Peyer's patch (tissue), 4 donors: ENCODE measurements around the gene IFT22.

Source experiments
- CTCF ChIP-seq, 6 experiments: fragments of 450-650 bp in 4 of 6; fragments of 200-600 bp in 2 of 6; sonication (generic) in 1 of 6; IDR thresholded peaks; one replicate each; pipeline ENCODE4 v1.5.1; 2017 to 2019; ENCODE audit warnings: antibody characterized with exemption in 6 of 6, mild to moderate bottlenecking in 3 of 6, moderate library complexity in 1 of 6
- POLR2A ChIP-seq, 2 donors: fragments of 450-650 bp; IDR thresholded peaks; one replicate each; pipeline ENCODE4 v1.5.1; 2017; ENCODE audit warnings: antibody characterized with exemption in 2 of 2, mild to moderate bottlenecking in 2 of 2, moderate library complexity in 2 of 2

DNA sequence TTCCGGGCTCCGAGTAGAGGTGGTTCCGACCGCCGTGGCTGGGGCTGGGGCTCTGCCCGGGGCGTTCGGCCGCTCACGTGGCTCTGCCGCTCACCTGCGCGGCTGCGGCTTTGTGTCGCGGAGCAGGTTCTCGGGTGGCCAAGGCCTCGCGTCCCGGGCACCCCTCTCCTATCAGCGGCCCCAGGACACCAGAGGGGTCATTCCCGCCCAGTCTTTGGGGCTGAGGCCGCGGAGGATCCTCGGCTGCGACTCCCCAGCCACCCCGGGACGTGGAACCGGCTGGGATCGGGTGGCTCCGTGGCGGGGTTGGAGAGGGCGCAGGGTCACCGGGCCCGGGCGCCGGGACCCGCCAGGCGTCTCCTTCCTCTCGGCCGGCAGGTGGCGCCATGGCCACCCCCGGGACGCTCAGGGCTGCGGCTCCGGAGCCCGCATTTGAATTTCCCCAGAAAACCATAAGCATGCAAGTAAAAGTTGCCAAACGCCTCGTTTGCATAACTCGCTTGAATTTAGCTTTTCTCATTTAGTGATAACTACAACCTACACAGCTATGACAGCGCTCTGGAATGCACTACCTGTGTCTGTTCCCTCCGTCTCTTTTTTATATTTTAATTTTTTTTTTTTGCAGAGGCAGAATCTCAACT, 42.2 kb upstream of the IFT22 start:
- TF ChIP-seq CTCF (IDR thresholded peaks at IDR 0.05), result peak; percentile 48 to 89 (median 72)
- TF ChIP-seq POLR2A (IDR thresholded peaks at IDR 0.05), result no peak
